GM18498 (cell line): ENCODE results near the gene SYCE1L.

Experiments
- ATAC-seq: cut with Tn5 transposase; IDR thresholded peaks from one replicate; pipeline ENCODE4 v1.9.1; 2021; ENCODE audit warnings: mild to moderate bottlenecking, moderate library complexity; ENCODE audit not compliant: unreplicated experiment

SYCE1L gene

GRCh38 chr16:77246150-77246549 is 46.9 kb downstream of the SYCE1L start:
- ATAC-seq: no peak

DNA sequence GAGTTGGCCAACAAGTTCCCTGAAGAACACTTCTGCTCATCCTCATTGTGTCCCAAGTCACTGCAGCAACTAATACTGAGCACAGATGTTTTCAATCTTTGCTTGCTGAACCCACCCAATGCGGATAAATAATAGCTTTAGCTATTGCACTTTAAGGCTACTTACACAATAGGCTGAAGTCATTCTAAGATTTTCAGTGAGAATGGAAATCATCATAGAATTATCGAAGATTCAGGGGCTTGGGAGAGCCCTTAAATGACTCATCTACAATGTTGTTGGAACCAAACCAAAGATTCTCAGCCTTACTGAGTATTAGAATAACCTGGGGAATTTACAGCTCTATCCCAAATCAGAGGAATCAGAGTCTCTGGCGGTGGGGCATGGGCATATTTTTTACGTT is 51.2 kb downstream of the SYCE1L start:
- no peak for ATAC-seq
